Measurements from ENCODE around the gene SYT9.
"Not testable (repeated sequence)": the region's sequence is repeated elsewhere in the genome, so short reads cannot be mapped to it uniquely, and the experiment has no call there.

Gene SYT9

DNA sequence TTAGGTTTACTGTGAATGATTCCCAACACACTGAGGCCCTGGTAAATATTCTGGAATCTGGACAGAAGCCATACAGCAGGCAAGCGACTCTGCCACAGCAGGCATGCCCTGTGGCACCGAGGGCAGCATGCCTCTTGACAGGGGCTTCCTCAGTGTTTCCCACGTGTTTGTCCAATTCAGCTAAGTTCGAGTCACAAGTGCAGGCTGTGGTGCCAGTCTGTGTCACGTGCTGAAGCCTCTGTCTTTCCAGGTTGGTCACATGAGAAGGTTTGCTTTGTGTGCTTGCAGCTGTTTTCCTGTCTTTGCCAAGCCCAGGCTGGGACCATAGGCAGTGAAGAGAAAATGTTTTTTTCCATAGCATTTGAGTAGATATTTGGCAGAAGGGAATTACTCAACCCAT is 259.7 kb downstream of the SYT9 start:
- DNase-seq = peak; percentile 17

DNA sequence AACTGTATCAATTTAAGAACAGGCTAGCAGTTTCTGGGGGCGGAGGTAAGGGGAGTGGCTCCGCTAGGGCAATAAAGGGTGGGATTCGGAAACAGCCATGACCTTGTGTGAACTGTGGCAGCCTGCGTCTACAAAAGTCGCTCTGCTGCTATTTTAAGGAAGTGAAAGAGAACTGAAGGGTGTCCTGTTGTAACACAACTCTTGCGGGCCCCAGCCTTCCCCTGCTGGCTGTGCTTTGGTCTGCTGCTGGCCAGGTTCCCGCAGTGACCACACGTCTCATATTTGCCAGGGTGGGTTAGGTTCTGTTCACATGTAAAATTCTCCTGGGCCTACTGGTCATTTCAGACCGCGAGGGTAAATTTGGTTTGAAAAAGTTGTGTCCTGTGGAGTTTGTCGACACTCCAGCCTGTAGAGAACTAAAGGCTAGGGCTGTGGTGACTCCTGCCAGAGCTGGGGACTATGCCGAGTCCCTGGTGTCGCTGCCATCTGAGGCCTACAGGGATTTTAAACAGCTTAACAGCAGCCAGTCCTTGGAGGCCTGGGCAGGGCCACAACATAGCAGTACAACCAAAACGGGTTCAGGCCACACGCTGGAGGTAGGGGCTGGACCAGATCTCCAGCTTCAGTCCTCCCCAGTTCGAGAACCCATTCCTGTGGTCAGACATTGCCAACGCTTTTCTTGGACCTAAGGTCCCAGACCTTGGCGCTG is 261.0 kb downstream of the SYT9 start:
- peak; percentile 10 for DNase-seq

DNA sequence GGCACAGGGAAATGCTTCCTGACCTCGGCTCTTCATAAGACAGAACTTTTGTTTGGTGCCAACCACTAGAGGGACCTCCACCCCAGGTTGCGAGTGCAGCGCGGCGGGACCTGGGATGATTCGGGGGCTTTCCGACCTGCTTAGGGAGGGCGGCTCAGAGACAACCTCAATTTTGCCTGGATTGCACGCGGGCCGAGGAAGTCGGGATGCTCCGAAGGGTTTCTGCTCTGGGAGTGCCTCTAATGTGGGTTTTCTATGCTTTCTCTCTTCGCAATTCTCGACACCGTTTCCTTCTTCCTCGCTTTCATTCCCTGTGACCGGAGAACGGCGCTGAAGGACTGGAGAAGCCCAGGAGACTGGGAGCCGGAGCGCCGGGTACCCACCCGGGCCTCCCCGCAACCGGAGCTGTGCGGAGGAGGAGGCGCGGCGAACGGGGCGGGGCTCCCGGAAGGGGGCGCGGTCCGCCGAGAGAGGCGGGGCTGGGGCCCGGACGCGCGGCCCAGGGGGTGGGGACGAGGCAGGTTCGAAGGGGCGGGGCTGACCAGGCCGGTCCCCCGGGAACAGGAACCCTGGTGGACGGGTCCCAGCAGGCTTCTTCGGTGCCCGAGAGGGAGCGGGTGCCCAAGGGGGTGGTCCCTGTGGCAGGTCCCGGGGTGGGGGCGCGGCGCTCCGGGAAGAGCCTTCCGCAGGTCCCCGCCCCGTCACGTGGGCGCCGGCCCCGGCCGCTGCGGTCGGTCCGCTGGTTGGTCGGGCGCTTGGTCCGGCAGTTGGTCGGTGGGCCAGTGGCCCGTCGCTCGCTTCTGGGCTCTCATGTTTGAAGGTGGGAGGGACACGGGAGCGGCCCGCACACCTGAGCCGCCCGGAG is 261.8 kb downstream of the SYT9 start, which contains the start of gene PPFIBP2:
PPFIBP2 (plus strand) TSS at position 766 of the 865 bp plus-strand sequence. CDS start 35,477 bp downstream, outside the sequence.
- peak; percentile 45 for DNase-seq

DNA sequence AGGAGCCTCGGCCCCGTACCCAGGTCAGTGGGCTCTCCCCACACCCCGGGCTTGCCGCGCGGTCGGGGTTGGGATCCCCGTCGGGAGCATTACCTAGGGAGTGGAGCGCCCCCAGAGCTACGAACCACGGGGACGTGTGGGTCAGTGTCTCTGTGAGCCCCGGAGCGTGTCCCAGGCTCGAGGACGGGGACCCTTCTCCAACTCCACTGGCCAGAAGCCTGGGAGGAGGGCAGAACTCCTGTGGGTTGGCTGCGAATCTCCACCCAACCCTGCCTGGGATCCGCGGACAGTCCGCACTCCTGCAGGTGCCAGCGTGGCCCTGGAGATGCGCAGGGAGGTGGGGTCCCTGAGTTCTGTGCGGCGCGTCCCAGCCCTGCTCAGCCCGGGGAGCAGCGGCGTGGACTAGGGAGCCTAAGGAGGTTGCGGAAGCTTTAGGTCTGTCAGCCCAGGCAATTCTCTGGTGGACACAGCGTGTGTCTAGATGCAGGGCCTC is 262.4 kb downstream of the SYT9 start:
- no peak for DNase-seq

DNA sequence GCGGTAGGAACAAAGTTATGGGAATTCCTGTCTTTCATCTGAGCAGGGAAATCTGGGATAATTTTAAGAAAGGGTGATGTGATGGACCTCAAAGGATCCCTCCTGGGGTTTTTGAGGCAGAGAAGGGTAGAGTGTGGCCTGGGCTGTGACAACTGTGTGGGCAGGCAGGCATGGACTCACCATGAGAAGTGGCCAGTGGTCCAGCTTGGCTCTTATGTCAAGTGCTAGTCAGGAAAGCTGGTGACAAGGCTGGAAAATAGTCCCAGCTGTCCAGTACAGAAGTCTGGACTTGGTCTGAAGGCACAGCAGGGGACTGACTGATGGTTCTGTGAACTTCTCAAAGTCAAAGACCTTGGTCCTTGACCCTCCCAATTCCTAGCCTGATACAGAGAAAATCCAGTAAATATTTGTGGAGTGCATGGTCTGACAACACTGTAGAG is 263.8 kb downstream of the SYT9 start:
- DNase-seq = no peak

DNA sequence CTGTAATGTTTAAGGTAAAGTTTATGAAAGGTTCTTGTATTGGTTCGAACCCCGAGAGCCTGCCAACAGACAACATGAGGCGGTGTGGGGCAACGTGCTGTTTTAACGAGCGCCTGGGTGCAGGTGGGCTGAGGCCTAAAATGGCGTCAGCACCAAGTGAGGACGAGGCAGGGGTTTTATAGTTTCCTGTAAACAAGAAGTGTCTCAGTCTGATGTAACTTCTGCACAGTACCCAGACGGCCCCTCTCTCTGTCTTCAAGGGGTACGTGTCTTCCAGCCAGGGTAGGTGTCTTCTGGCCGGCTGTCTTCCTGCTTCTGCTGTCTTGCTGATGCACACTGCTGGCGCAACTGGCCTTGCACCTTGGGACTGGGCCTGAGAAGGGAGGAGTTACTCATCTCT is 264.8 kb downstream of the SYT9 start:
- DNase-seq = no peak

DNA sequence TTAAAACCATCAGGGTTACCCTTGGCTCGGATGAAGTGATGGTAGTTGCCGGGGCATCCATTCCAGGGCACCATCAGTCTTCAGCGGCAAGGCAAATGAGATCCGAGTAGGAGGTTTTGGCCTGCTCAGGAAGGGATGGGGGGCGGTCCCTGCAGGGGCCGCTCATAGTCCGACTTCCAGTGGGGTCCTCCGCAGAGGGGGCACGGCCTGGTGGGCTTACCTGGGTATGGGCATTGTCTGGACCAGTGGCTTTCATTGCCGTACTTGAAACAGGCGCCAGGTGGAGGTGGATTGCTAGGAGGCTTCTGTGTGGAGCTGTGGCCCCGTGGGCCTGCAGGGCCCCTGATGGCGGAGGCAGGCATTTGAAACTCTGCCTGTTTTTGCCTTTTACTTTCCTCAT is 266.0 kb downstream of the SYT9 start:
- DNase-seq = not testable (repeated sequence)
